ENCODE results near the gene MANBA. TPM values are rescaled to one million over a fixed set of nuclear protein-coding genes. Genes with fewer than 3 reads are reported as not detected.
A peak's percentile ranks its signal among the peaks of the same experiment; 100 is the strongest.

The MANBA gene
- total RNA-seq, 3 donors from 2014 or later (not counting 1 experiment from before 2014, with no cell fraction given): 38.1 to 43.2 (median 40.8) TPM

DNA sequence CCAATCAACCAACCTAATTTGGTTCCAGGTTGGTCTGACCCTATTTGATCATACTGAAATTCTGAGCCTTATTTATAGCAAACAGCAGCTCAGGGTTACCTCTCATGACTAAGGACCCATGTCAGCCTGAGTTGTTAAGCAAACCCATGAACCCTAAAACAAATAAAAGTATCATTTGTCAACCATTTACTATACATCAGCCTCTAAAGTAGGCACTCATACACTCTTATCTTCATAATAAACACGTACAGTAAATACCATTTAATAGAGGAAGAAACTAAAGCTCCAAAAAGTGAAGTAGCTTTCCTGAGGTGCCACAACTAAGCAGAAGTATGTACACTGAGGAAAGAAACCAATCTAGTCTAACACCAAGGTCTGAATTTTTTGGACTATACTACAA lies 25.2 kb downstream of the MANBA start:
- H3K9me3 ChIP-seq (ENCODE audit: control insufficient read depth, insufficient read depth, low read length): peaks cover 13% of the 10 kb centered on the region
- no peak overlapping the region for H3K4me3 ChIP-seq (ENCODE audit: low read length)
- peaks cover 13% of the 10 kb centered on the region for H3K36me3 Mint-ChIP-seq
- peaks cover 56 to 75% of the 10 kb centered on the region in 2 donors for H3K4me1 Mint-ChIP-seq
- WGBS (ENCODE audit: insufficient coverage): 83% methylated on average over 1 of the region's 1 CpG
- intact Hi-C loops (cut with micrococcal nuclease): no loop called here
- H3K27ac ChIP-seq (ENCODE audit: low read length): no peak overlapping the region
- no peaks in the 10 kb centered on the region for H3K36me3 ChIP-seq (ENCODE audit: control insufficient read depth, insufficient read depth, low read length)
- TF ChIP-seq, protein P1, sequence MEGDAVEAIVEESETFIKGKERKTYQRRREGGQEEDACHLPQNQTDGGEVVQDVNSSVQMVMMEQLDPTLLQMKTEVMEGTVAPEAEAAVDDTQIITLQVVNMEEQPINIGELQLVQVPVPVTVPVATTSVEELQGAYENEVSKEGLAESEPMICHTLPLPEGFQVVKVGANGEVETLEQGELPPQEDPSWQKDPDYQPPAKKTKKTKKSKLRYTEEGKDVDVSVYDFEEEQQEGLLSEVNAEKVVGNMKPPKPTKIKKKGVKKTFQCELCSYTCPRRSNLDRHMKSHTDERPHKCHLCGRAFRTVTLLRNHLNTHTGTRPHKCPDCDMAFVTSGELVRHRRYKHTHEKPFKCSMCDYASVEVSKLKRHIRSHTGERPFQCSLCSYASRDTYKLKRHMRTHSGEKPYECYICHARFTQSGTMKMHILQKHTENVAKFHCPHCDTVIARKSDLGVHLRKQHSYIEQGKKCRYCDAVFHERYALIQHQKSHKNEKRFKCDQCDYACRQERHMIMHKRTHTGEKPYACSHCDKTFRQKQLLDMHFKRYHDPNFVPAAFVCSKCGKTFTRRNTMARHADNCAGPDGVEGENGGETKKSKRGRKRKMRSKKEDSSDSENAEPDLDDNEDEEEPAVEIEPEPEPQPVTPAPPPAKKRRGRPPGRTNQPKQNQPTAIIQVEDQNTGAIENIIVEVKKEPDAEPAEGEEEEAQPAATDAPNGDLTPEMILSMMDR (IDR thresholded peaks at IDR 0.05): no peak
- peaks cover 8 to 10% of the 10 kb centered on the region in 2 donors for H3K9me3 Mint-ChIP-seq
- H3K27me3 Mint-ChIP-seq (ENCODE audit: low read depth in 2 of 2): no peaks in the 10 kb centered on the region
- H3K27ac Mint-ChIP-seq: peak overlapping the region; percentile 95
- H3K4me1 ChIP-seq (ENCODE audit: control insufficient read depth, insufficient read depth, low read length): peaks cover 14% of the 10 kb centered on the region
- no peak overlapping the region for H3K4me3 Mint-ChIP-seq
- ATAC-seq: no peak
- H3K27me3 ChIP-seq (ENCODE audit: control insufficient read depth, insufficient read depth, low read length): no peaks in the 10 kb centered on the region
- no peak for DNase-seq

DNA sequence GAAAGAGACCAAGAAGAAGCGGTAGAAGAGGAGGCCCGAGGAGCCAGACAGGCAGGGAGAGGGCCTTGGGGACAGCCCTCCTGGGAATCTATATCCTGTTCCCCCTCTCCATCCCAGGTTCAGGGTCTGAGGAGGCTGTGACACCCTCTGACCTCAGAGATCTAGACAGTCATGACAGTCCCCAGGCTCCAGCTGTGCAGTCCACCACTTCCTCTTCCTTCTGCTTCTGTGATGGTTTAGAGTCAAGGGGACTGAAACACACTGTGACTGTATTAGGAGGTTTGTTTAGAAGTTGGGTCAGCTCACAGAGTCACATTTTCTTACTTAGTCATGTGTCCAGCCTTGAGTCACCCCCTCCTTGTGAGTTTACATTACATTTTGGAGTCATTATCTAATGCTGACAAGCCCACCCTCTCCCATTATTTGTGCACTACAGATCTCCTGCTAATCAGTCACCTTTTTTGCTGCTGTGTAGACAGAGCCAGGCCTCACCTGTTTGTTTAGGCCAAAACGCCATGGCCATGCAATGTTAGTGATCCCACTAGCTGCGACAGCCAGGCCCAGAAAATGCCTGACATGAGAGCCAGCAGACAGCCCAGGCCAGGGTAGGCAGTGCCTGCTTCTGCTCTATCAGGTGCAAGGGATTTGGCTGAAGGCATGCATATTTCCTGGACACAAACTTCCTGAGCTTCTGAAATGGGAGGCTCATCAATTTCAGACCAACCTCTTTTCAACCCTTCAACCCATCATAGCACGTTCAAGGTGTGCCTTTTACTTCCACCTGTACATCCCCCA lies 26.0 kb downstream of the MANBA start:
- no peak overlapping the region for H3K4me3 ChIP-seq (ENCODE audit: low read length)
- H3K9me3 ChIP-seq (ENCODE audit: control insufficient read depth, insufficient read depth, low read length): peaks cover 16% of the 10 kb centered on the region
- peak overlapping the region; percentile 83 for H3K27ac ChIP-seq (ENCODE audit: low read length)
- no peaks in the 10 kb centered on the region for H3K27me3 ChIP-seq (ENCODE audit: control insufficient read depth, insufficient read depth, low read length)
- Mint-ChIP-seq H3K36me3 (peaks cover 13% of the 10 kb centered on the region), H3K4me1 (peaks cover 57 to 67% of the 10 kb centered on the region in 2 donors), H3K9me3 (peaks cover 8 to 11% of the 10 kb centered on the region in 2 donors), H3K27ac (peak overlapping the region; percentile 95), H3K4me3 (peak overlapping the region; percentile 68), H3K27me3 (ENCODE audit: low read depth in 2 of 2) (no peaks in the 10 kb centered on the region)
- DNase-seq (peak; percentile 23 to 31), ATAC-seq (peak; percentile 86 to 91 (median 87))
- WGBS (ENCODE audit: insufficient coverage): 76% methylated on average over 5 of the region's 5 CpGs
- TF ChIP-seq, protein P1 (IDR thresholded peaks at IDR 0.05): no peak
- no peaks in the 10 kb centered on the region for H3K36me3 ChIP-seq (ENCODE audit: control insufficient read depth, insufficient read depth, low read length)
- H3K4me1 ChIP-seq (ENCODE audit: control insufficient read depth, insufficient read depth, low read length): peaks cover 14% of the 10 kb centered on the region
- intact Hi-C loops (cut with micrococcal nuclease): loop anchor here (1.0 to 5.0 kb wide), 2 partner anchors 26 to 93 kb away; partner anchors contain the start of genes MANBA and UBE2D3

DNA sequence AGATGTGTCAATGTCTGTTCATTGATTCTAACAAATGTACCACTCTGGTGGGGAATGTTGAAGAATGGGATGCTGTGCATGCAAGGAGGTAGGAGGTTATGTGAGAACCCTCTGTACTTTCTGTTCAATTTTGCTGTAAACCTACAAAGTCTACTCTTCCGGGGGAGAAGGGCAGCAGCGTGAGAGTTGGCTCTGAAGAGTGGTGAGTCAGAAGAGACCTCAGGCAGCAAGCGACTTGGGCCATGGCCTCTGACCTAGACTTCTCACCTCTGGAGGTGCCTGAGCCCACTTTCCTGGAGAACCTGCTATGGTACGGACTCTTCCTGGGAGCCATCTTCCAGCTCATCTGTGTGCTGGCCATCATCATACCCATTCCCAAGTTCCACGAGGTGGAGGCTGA lies 26.7 kb downstream of the MANBA start:
- DNase-seq (no peak), ATAC-seq (peak; percentile 73 to 79 (median 74))
- Mint-ChIP-seq H3K36me3 (peaks cover 7% of the 10 kb centered on the region), H3K4me1 (peaks cover 62 to 65% of the 10 kb centered on the region in 2 donors), H3K9me3 (peaks cover 8 to 11% of the 10 kb centered on the region in 2 donors), H3K27ac (peak overlapping the region; percentile 95), H3K27me3 (ENCODE audit: low read depth in 2 of 2) (no peaks in the 10 kb centered on the region), H3K4me3 (peak overlapping the region; percentile 68)
- peaks cover 16% of the 10 kb centered on the region for H3K9me3 ChIP-seq (ENCODE audit: control insufficient read depth, insufficient read depth, low read length)
- TF ChIP-seq, protein P1 (IDR thresholded peaks at IDR 0.05): no peak
- WGBS (ENCODE audit: insufficient coverage): 66% methylated on average over 5 of the region's 5 CpGs
- H3K27ac ChIP-seq (ENCODE audit: low read length): peak overlapping the region; percentile 83
- H3K27me3 ChIP-seq (ENCODE audit: control insufficient read depth, insufficient read depth, low read length): no peaks in the 10 kb centered on the region
- no peak overlapping the region for H3K4me3 ChIP-seq (ENCODE audit: low read length)
- H3K36me3 ChIP-seq (ENCODE audit: control insufficient read depth, insufficient read depth, low read length): no peaks in the 10 kb centered on the region
- intact Hi-C loops (cut with micrococcal nuclease): loop anchor here (1.0 to 5.0 kb wide), 2 partner anchors 26 to 93 kb away; partner anchors contain the start of genes MANBA and UBE2D3
- H3K4me1 ChIP-seq (ENCODE audit: control insufficient read depth, insufficient read depth, low read length): peaks cover 14% of the 10 kb centered on the region
